HG03159 (cell line): Measurements from ENCODE around the gene ALKBH7.
"Not testable (repeated sequence)": the region's sequence is repeated elsewhere in the genome, so short reads cannot be mapped to it uniquely, and the experiment has no call there.

Experiments used
- ATAC-seq: cut with Tn5 transposase; IDR thresholded peaks from one replicate; pipeline ENCODE4 v1.9.1; 2021; ENCODE audit warnings: mild to moderate bottlenecking, moderate library complexity; ENCODE audit not compliant: unreplicated experiment

The ALKBH7 gene

GRCh38 chr19:6394831-6395230 lies 22.2 kb downstream of the ALKBH7 start:
- ATAC-seq = no peak

DNA sequence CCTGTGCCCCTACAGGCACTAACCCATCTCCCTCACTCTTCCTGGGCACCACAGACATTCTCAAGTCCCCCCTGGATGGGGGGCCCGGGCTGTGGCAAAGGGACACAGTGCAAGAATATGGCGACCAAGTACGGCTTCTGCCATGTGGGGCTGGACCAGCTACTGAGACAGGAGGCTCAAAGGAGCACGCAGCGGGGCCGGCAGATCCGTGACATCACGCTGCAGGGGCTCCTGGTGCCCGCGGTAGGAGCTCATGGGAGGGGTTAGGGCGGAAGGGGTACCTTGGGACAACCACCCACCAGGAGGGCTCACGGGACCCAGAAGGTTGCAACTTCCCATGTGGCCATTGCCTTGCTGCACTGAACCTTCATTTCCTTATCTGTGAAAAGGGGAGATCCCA lies 23.7 kb downstream of the ALKBH7 start:
- no peak for ATAC-seq

DNA sequence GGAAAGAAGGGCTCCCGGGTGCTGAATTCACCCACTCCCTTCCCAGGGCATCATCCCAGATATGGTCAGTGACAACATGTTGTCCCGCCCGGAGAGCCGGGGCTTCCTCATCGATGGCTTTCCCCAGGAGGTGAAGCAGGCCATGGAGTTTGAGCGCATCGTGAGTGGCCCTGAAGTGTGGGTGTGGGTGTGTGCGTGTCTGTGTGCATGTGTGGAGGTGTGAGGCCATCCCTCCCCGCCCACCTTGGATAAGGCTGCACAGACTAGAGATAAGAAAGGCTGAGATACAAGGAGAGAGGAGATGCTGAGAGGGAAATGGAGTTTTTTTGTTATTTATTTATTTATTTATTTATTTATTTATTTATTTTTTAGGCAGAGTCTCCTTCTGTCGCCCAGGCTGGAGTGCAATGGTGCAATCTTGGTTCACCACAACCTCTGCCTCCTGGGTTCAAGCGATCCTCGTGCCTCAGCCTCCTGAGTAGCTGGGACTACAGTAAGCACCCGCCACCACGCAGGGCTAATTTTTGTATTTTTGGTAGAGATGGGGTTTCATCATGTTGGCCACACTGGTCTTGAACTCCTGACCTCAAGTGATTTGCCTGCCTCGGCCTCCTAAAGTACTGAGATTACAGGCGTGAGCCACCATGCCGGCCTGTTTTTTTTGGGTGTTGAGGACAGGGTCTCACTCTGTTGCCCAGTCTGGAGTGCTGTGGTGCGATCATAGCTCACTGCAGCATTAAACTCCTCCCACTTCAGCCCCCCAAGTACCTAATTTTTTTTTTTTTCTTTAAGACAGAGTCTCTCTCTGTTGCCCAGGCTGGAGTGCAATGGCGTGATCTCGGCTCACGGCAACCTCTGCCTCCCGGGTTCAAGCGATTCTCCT lies 27.7 kb downstream of the ALKBH7 start:
- not testable (repeated sequence) for ATAC-seq

- ATAC-seq = no peak
Measured at GRCh38 chr19:6402058-6402457, 29.5 kb downstream of the ALKBH7 start.

GRCh38 chr19:6402837-6403608 lies 30.4 kb downstream of the ALKBH7 start:
- ATAC-seq = no peak

GRCh38 chr19:6406401-6406800 lies 33.8 kb downstream of the ALKBH7 start:
- no peak for ATAC-seq

- no peak for ATAC-seq
Measured at GRCh38 chr19:6409346-6409745, 36.8 kb downstream of the ALKBH7 start.

- ATAC-seq = no peak
Measured at GRCh38 chr19:6412061-6412446, 39.5 kb downstream of the ALKBH7 start.

- no peak for ATAC-seq
Measured at GRCh38 chr19:6412447-6413091, 40.0 kb downstream of the ALKBH7 start.

DNA sequence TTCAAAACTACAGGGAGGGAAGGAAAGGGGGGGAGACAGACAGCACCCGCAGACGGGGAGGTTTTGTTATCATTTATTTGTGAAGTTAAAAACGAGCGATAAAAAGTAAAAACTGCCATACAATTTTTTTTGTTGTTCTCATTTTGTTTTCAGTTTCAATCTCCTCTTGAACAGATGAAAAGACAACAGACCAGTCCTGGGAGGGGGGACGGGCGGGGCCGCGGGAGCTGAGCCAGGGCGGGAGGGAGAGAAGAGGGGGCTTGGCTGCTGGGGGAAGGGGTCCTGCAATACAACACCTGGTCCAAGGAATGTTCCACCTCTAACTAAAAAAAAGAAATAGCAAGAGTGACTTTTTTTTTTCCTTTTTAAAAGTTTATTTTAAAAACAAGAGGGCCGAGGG lies 40.7 kb downstream of the ALKBH7 start:
- ATAC-seq = no peak

DNA sequence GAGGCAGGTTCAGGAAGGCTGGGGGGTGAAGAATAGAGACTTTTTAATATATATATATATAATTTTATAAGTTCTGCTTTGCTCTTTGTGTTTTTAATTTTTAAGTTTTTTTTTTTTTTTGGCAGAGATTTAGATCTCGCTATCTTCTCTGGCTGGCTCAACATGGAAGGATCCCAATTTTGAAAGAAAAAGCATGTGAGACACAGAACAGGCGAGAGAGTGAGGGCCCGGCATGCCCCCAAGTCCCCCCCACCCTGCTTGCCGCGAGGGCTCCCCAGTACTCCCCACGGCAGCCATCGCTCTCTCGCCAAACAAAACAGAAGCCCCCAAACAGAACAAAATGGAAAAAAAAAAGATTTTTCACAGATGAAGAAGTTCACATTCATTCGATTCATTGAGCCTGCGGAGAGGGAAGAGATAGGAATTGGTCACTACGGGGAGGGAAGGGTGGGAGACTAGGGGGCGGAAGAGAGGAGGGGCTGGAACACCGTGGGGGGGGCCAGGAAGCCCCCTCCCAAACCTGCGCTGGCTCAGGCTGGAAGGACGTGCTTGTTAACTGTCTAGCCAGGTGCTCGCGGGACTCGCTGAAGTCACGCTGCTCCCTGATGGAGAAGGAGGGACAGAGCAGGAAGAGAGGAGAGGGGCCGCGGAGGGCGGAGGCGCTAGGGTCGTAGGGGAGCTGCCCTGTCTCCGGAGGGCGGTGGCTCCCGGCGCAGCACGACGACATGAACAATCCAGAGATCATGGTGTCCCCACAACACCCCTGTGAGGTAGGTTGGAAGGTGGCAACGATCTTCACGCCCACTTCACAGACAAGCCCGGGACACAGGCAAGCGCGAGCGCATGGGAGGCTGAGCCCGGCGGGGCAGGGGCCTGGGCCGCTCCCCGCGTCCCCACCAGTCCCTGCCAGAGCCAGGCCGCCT lies 41.4 kb downstream of the ALKBH7 start:
- no peak for ATAC-seq

GRCh38 chr19:6414793-6415590 lies 42.4 kb downstream of the ALKBH7 start:
- no peak for ATAC-seq

GRCh38 chr19:6415591-6416190 lies 43.1 kb downstream of the ALKBH7 start:
- no peak for ATAC-seq

GRCh38 chr19:6416658-6417405 lies 44.2 kb downstream of the ALKBH7 start:
- no peak for ATAC-seq

DNA sequence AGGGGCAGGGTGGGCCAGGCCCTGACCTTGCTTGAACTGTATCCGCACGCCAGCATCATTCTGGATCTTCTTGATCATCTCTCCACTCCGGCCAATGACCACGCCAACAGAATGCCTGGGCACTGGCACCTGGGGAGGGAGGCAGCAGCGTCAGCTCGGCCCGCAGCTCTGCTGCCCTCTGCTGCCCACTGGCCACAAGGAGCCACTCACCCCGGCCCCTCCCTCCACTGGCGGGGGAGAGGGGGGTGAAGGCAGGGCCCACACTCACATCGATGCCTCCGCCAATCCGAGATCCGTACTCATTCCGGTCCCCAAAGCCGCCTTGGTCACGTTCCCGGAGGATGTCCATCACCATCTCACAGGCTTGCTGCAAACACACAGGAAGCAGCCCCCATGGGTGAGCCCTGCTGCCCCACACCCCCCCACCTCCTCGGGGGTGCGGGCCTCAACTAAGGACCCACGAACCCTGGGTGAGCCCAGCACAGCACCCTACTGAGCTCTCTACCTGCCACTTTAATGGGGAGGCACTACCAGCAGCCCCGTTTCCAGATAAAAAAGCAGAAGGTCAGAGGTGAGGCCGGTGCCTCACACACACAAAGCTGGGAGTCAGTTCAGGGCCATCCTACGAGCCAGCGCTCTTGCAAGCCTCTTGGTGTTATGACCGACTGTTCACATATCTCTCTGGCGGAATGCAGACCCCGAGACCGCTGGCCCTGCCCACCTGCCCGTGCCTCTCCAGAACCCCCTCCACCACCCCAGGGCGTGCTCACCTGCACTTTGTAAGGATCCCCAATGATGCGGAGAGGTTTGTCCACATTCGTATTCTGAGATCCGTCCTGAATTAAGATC lies 45.3 kb downstream of the ALKBH7 start:
- ATAC-seq = no peak

DNA sequence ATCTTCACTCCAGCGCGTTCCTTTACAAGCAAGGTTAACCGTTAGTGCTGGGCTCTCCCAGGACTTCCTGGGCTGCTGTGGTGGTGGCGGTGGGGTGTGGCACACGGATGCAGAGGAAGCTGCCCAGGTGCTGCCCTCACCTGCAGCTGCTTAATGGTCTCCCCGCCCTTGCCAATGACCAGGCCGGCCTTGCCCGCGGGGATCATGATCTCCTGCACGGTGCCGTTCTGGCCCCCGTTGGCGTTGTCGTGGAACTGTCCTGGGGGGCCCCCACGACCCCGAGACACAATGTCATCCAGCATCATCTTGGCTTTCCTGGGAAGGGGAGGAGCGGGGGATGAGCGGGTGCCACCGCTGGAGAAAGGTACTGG lies 46.0 kb downstream of the ALKBH7 start:
- ATAC-seq = no peak

DNA sequence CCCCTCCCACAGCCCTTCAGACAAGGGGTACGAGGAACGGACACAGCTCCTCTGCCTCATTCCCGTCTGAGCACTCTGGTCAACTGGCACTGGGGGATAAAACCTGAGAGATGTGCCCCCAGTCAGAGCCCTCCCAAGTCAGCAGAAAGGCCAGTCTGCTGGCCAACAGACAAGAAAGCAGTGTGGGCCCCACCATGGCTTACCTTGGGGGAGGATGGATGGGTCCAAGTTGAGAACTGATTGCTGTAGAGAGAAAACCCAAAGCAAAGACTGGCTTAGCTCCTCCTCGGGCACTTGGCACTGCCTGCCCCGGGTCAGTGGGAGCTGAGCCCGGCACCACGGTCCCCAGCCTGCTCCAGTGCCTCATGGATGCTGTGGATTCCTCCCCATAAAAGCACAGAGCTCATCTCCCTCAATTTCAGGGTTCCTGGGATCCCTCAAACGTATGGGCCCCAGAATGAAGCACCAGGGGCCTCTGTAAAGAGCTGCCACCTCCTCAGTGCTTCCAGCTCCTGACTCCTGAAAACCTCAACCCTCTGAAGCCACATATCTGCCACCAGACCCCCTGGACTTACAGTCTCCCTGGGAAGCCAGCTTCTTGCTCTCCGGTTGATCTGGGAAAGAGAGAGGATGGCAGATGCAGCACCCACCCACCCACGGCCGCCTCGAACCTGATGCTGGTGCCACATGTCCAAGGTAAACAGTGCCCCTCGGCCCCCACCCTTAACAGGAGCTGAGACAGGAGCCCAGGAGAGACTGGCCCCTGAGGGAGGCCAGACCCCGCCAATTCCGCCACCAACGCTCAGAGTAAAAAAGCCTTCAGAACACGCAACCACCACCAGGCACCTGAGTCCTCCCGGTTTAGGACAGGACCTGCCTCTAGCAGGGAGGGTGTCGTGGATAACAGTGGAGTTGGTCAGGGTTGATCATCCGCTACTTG lies 48.8 kb downstream of the ALKBH7 start:
- no peak for ATAC-seq
